Hematopoietic multipotent progenitor cell treated with erythropoietin and hydrocortisone succinate and interleukin-3 and kit ligand, for 17 days (in vitro differentiated cells): ENCODE results near the gene SNN.

Experiments used
- DNase-seq: peaks from one replicate; pipeline ENCODE4 v3.0.0-alpha.2; 2015; ENCODE audit warnings: low spot score

Gene SNN

GRCh38 chr16:11679941-11680911 is 12.0 kb downstream of the SNN start:
- no peak for DNase-seq

- DNase-seq, result no peak
Measured at GRCh38 chr16:11681556-11681955, 13.3 kb downstream of the SNN start.

GRCh38 chr16:11681976-11682654 is 13.9 kb downstream of the SNN start:
- no peak for DNase-seq

DNA sequence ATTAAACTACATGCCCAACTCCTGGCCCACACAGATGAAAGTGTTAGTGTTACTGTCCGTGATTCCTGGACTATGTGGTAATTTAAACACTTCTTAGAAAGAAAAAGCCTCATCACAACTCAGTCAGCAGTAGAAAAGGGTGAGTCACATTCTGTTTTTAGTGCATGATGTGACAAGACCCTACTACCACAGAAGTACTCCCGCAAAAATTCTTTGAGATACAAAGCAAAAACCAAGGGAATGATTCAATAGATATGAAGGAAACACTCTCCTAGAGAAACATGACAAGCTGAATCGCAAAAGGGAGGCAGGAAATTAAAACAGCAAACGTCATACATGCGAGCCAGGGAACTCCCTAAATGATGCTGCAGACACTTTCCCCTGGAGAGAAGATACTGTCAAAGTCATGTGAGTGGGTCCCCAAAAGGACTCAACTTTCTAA is 14.4 kb downstream of the SNN start:
- no peak for DNase-seq

- DNase-seq, result no peak
Measured at GRCh38 chr16:11683145-11683544, 14.9 kb downstream of the SNN start.

DNA sequence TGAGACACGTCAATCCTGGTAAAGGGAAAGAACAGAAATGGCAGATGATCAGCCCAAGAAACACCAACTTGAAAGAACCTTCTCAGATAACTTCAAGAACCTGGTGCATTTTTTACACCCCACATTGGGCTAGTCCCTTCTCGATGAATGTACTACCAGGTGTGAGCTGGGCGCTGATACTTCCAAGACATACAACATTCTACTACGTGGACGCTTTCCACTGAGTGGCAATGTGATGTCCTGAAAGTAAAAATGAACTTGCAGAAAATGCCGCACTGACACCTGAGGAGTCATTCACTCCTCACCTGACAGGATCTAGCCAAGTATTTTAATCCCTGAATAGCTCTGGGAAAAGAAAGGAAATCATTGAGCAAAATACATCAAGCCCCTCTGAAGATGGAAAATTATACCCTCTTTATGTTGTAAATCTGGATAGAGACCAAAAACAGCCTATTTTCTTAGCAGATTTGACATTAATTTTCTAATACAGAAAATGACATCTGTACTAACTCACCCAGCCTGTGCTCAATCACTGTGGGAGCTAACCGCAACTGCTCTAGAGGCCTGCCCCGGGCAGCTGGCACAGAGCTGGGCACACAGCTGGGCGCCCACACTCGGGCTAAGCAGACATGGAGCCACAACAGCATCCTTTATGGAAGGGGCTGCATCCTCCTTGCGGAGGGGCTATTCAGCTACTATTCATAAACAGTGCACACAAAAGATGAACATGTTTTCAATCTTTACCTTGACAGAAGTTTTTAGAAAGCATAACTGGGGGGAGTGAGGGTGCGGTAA is 16.2 kb downstream of the SNN start:
- no peak for DNase-seq

DNA sequence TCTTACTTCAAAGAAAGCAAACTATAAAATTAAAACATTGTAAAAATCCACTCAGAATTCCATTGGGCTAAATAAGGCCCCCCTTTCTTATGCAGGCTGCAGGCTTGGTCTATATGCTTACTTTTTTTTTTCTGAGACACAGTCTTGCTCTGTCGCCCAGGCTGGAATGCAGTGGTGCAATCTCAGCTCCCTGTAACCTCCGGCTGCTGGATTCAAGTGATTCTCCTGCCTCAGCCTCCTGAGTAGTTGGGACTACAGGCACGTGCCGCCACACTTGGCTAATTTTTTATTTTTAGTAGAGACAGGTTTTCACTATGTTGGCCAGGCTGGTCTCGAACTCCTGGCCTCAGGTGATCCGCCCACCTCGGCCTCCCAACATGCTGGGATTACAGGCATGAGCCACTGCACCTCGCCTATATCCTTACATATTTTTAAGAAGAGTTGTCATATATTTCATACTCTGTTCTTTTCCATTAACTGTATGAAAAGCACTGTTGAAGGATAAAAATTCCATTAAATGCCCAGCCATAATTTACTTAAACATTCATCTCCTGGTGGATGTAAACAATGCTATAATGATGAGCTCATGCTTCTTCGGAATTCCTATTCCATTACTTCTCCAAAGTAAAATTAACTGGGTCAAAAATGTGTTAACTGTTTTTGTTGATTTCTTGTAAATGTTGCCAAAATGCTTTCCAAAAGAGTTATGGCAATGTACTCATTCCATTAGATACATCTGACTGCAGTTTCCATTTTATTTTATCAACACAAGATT is 17.8 kb downstream of the SNN start:
- DNase-seq, result no peak

- no peak for DNase-seq
Measured at GRCh38 chr16:11686713-11687380, 18.6 kb downstream of the SNN start.

DNA sequence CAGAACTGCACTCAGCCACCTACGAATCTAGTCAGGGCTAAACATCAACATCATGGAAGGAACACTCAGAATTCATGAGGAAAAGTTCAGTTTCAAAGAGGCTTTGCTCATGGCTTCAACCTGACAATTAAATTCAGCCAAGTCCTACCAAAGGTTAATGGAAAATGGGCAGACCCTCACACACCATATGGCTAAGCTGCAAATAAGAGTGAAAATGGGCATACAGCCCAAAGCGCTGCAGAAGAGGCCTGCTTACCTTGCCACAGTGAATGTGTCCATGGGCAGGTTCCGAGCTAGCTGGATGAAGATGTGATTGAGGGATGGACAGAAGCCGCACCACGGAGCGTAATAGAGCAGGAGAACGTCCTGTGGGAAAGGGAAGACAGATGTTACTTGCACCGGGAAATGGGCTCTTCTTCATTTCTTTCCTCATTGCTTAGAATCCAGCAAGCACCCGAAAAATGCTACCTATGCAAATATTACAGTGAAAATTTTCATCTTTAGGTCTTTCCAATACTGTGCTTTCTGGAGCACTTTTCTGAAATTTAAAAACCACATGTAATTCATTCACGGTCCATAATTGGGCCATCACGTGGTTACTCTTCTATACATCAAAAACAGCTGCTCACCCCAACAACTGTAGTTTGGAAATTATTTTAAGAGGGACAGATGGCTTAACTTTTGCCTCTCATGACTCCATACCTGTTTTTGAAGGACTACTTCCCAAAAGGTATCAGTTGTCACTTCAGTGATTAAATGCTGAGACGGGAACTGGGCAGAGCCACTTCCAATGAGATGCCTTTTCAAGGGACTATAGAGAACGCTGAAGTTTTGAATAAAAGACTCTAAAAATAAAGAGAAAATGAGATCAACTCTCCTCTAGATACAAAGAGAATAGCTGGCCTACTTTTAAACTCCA is 19.6 kb downstream of the SNN start:
- DNase-seq, result no peak

DNA sequence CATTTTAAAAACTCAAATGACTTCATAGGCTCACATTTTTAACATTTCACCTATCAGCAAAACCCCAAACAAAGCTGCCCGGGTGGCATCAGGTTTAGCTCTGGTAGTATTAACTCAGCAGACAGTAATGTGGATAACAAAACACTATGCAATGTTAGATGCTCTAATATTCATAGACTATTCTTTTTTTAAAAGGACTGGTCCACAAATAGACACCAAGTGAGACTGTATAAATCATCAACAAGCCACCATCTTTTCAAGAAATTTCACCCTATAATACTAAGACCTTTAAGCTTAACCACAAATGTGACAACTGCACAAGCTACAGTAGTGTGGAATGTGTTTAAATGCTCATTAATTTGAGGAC is 20.2 kb downstream of the SNN start:
- no peak for DNase-seq

- DNase-seq, result no peak
Measured at GRCh38 chr16:11689031-11689840, 21.0 kb downstream of the SNN start.

DNA sequence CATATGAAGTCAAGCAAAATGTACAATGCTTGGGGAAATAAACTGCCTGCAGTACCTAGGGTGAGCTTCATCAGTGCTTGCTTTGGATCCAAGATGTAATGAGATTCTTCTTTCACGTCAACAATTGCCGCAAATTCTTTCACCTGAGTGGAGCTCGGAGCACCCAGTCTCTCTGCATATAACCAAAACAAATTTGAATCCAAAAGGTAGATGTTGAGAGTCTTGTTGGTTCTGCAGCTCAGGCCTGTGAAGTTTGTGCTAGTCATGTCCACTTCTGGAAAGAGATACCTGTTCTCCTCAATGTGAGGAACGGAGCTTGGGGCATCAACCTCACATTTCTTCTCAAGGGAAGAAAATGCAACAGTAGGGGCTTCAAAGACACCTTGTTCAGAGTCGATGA is 23.0 kb downstream of the SNN start:
- no peak for DNase-seq

- no peak for DNase-seq
Measured at GRCh38 chr16:11691771-11692170, 23.5 kb downstream of the SNN start.

DNA sequence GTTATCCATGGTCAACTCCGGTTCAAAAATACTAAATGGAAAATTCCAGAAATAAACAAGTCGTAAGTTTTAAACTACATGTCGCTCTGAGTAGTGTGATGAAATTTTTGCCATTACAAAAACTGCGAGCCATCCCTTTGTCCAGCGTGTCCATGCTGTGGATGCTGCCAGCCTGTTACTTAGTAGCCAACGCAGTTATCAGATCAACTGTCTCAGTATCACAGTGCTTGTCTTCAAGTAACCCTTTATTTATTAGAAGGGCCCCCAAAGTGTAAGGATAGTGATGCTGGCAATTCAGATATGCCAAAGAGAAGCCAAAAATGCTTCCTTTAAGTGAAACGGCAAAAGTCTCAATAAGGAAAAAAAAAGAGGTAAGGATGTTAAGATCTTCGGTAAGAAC is 23.9 kb downstream of the SNN start:
- DNase-seq, result no peak

GRCh38 chr16:11692651-11693050 is 24.4 kb downstream of the SNN start:
- DNase-seq, result no peak

GRCh38 chr16:11696266-11697012 is 28.2 kb downstream of the SNN start:
- DNase-seq, result no peak

DNA sequence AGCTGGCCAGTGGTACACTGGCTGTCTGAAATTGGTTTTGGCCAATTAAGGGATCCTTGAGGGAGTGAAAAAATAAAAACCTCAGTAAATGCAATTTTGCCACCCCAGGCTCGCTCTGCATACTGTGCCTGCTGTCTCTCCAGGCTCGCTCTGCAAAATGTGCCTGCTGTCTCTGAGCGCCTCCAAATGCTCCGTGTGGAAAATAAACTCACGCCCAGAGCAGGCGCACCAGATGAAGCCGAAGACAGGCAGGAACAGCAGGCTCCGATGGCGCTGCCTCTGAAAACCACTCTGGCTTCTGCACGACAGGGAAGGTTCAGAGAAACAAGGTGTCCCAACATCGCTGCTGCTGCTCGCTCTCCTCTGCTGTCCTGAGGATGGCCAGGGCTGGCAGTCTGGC is 29.1 kb downstream of the SNN start:
- DNase-seq, result no peak

DNA sequence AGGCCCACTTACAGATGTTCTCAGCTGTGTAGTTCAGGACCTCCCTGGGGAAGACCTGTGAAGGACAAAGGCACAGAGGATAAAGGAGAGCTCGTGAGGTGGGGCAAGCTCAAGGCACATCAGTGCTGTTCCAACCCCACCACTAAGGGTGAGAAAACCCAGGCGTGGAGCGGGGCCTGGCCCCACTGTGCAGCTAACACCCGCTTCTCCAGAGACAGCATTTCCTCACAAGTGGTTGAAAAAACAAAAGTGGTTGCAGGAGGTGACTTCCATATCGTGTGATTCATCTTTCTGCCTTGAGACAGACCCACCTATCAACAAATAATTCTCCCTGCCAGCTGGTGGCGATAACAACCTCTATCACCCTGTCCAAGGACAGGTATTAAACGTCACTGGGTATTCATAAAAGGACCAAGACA is 30.0 kb downstream of the SNN start:
- no peak for DNase-seq
